ENCODE data around the gene TJAP1. TPM values are rescaled to one million over a fixed set of nuclear protein-coding genes. Genes with fewer than 3 reads are reported as not detected.

The TJAP1 gene
- total and polyA plus RNA-seq, 2 experiments from 2014 or later: 10.3 to 16.4 TPM

- Histone ChIP-seq H2AFZ (no peak overlapping the region), H3K27me3 (no peaks in the 10 kb centered on the region), H3K9me3 (ENCODE audit: low read depth) (no peaks in the 10 kb centered on the region), H3K36me3 (replicated peaks; ENCODE audit: insufficient read depth, low read depth) (no peaks in the 10 kb centered on the region), H3K4me1 (ENCODE audit: insufficient read depth) (peaks cover 9% of the 10 kb centered on the region), H3K4me3 (no peak overlapping the region), H4K20me1 (ENCODE audit: insufficient read depth, poor library complexity, severe bottlenecking) (no peaks in the 10 kb centered on the region), H3K9me2 (replicated peaks; ENCODE audit: insufficient read depth) (no peaks in the 10 kb centered on the region), H3K27ac (no peak overlapping the region), H3K79me2 (peaks cover 19% of the 10 kb centered on the region), H3K4me2 (no peak overlapping the region)
- no peak for TF ChIP-seq EZH2 (IDR thresholded peaks at IDR 0.05; ENCODE audit: borderline replicate concordance)
- TF ChIP-seq CTCF (IDR thresholded peaks at IDR 0.05; ENCODE audit: poor library complexity): no peak
- TF ChIP-seq EZH2phosphoT487 (IDR thresholded peaks at IDR 0.05; ENCODE audit: low read depth, severe bottlenecking, unreplicated experiment): no peak
- 96% methylated on average over 8 of the region's 8 CpGs for WGBS (ENCODE audit: low lambda C conversion rate, missing lambda C conversion rate)
- no peak for DNase-seq (ENCODE audit: low spot score)
Measured at GRCh38 chr6:43522547-43523261, 45.3 kb downstream of the TJAP1 start.

GRCh38 chr6:43523284-43523683, 45.9 kb downstream of the TJAP1 start:
- no peaks in the 10 kb centered on the region for H3K9me3 ChIP-seq (ENCODE audit: low read depth)
- 94% methylated on average over 3 of the region's 3 CpGs for WGBS (ENCODE audit: low lambda C conversion rate, missing lambda C conversion rate)
- H4K20me1 ChIP-seq (ENCODE audit: insufficient read depth, poor library complexity, severe bottlenecking): no peaks in the 10 kb centered on the region
- H3K79me2 ChIP-seq: peaks cover 13% of the 10 kb centered on the region
- peaks cover 3% of the 10 kb centered on the region for H3K4me1 ChIP-seq (ENCODE audit: insufficient read depth)
- no peaks in the 10 kb centered on the region for H3K9me2 ChIP-seq (replicated peaks; ENCODE audit: insufficient read depth)
- no peak overlapping the region for H3K4me2 ChIP-seq
- H2AFZ ChIP-seq: no peak overlapping the region
- H3K27ac ChIP-seq: no peak overlapping the region
- no peak for TF ChIP-seq EZH2phosphoT487 (IDR thresholded peaks at IDR 0.05; ENCODE audit: low read depth, severe bottlenecking, unreplicated experiment)
- TF ChIP-seq EZH2 (IDR thresholded peaks at IDR 0.05; ENCODE audit: borderline replicate concordance): no peak
- no peak for TF ChIP-seq CTCF (IDR thresholded peaks at IDR 0.05; ENCODE audit: poor library complexity)
- no peak overlapping the region for H3K4me3 ChIP-seq
- no peak for DNase-seq (ENCODE audit: low spot score)
- no peaks in the 10 kb centered on the region for H3K36me3 ChIP-seq (replicated peaks; ENCODE audit: insufficient read depth, low read depth)
- no peaks in the 10 kb centered on the region for H3K27me3 ChIP-seq

GRCh38 chr6:43524483-43524961, 47.2 kb downstream of the TJAP1 start:
- TF ChIP-seq EZH2 (IDR thresholded peaks at IDR 0.05; ENCODE audit: borderline replicate concordance) (no peak), CTCF (IDR thresholded peaks at IDR 0.05; ENCODE audit: poor library complexity) (no peak), EZH2phosphoT487 (IDR thresholded peaks at IDR 0.05; ENCODE audit: low read depth, severe bottlenecking, unreplicated experiment) (no peak)
- no peak overlapping the region for H3K4me2 ChIP-seq
- H3K27me3 ChIP-seq: no peaks in the 10 kb centered on the region
- no peaks in the 10 kb centered on the region for H3K9me2 ChIP-seq (replicated peaks; ENCODE audit: insufficient read depth)
- no peak overlapping the region for H3K4me3 ChIP-seq
- H3K9me3 ChIP-seq (ENCODE audit: low read depth): no peaks in the 10 kb centered on the region
- WGBS (ENCODE audit: low lambda C conversion rate, missing lambda C conversion rate): 90% methylated on average over 10 of the region's 10 CpGs
- no peaks in the 10 kb centered on the region for H4K20me1 ChIP-seq (ENCODE audit: insufficient read depth, poor library complexity, severe bottlenecking)
- peaks cover under 1% of the 10 kb centered on the region for H3K79me2 ChIP-seq
- H3K4me1 ChIP-seq (ENCODE audit: insufficient read depth): no peaks in the 10 kb centered on the region
- no peaks in the 10 kb centered on the region for H3K36me3 ChIP-seq (replicated peaks; ENCODE audit: insufficient read depth, low read depth)
- no peak overlapping the region for H3K27ac ChIP-seq
- H2AFZ ChIP-seq: no peak overlapping the region
- DNase-seq (ENCODE audit: low spot score): no peak

Data from hepatocyte (in vitro differentiated cells).